Middle frontal gyrus (tissue), 1 donor: ENCODE data around the gene CCDC90B.

Experiments used
- DNase-seq: peaks from one replicate; pipeline ENCODE4 v3.0.0-alpha.2; 2015; ENCODE audit warnings: low spot score; ENCODE audit errors: extremely low spot score

The CCDC90B gene

DNA sequence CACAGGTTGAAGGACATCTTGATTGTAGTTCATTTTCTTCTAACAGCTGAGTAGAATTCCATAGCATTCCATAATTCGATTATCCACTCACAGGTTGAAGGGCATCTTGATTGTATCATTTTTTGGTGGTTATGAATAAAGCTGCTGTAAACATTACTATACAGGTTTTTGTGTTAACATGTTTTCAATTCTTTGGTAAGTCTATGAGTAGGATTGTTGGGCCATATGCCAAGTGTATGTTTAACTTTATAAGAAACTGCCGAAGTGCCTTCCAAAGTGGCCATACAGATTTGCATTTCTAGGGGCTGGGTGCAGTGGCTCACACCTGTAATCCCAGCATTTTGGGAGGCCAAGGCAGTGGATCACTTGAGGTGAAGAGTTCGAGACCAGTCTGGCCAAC, 48.1 kb downstream of the CCDC90B start:
- DNase-seq, result no peak

DNA sequence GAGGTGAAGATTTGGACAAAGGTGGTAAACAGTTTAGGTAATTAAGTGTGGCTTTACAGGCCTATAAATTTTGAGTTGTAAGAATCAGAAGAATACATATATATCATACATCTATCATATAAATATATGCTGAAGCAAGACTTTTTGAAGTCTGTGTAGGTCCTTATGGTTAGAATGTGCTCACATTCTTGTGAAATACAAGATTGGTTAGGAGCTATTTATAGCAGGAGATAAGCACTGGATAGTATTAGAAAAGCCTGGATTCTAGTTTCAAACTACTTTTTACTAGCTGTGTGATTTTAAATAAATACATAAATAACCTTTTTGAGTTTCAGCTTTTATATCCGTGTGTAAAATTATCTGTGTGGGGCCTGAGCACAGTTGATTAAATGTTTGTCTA, 50.3 kb downstream of the CCDC90B start:
- DNase-seq, result no peak

DNA sequence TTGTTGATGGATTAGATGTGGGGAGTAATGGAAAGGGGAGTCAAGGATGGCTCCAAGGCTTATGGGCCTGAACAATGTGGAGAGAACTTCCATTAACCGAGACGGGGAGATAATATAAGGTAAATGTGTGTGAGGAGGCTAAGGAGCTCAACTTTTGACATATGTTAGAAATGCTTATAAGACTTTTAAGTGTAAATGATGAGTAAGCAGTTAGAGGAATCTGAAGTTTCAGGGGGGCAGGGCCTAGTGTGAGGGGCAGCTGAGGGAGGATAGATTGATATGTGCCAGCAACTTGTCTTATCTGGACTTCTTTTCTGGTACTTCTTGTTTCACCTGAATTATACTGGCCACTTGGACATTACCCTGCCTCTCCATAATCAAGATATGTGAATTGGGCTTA, 62.7 kb downstream of the CCDC90B start:
- no peak for DNase-seq

DNA sequence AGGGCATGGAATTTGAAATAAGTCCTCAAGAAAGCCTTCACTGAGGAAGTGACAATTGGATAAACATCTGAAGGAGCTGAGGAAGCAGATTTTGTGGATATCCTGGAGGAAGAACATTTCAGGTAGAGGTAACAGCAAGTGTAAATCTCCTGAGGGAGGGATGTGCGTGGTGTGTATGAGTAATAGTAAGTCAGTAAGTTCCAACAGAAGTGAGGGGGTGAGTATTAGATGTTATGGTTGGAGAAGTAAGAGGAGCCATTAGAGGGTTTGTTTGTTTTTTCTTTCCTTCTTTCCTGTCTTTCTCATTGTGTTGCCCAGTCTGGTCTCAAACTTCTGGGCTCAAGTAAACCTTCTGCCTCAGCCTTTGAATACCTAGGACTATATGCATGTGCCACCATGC, 63.7 kb downstream of the CCDC90B start:
- no peak for DNase-seq

DNA sequence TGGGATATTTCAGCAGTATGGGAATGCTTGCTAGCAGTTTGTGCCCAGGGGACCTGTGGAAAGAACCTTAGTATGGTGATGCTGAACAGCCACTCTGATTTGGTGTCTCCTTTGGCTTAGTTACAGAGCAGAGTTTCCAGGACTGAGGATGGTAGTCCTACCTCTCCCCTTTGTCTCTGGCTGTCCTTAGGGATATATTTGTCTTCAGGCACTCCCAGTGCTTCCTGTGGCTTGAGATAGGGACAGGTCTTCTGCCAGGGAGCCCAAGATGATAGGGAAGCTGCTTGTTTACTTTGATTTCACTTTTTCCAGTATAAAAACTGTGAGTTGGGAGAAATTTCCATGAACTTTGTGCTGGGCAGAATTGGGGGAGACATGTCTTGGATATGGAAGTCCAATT, 64.5 kb downstream of the CCDC90B start:
- no peak for DNase-seq

DNA sequence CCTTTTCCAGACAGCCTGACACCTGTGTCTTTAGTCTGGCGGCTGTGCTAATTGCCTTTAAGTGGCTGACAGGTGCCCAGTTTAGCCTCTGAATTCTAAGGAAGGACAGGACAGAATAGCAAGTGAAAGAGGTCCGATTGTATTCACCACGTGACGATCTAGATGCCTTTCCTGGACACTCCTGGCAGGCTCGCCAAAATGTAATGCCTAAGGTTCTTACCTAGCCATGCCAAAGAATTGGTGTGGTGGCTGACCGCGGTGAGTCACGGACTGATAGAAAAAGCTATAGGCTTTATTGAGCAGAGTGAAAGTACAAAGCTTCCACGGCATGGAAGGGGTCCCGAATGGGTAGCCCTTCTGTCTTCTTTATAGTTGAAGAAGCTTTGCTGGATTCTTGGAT, 65.9 kb downstream of the CCDC90B start:
- no peak for DNase-seq

DNA sequence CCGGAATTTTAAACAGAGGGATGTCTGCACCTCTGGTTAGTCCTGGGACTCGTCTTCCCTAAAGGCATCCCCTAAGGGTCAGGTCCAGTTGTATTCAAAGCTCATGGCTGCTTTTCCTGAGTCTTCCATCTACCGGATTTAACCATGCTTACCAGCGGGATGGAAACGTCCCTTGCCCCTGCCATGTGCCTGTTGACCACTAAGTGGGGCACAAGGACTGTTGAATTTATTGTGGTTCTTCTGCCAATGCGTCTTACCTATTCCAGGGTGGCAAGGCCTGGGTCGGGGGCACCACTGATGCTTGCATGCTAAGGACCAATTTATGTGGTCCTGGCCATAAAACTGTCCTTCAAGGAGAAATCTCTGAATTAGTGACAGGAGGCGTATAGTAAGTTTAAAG, 67.1 kb downstream of the CCDC90B start:
- no peak for DNase-seq
